Measurements from ENCODE around the gene DACH1.

DNA sequence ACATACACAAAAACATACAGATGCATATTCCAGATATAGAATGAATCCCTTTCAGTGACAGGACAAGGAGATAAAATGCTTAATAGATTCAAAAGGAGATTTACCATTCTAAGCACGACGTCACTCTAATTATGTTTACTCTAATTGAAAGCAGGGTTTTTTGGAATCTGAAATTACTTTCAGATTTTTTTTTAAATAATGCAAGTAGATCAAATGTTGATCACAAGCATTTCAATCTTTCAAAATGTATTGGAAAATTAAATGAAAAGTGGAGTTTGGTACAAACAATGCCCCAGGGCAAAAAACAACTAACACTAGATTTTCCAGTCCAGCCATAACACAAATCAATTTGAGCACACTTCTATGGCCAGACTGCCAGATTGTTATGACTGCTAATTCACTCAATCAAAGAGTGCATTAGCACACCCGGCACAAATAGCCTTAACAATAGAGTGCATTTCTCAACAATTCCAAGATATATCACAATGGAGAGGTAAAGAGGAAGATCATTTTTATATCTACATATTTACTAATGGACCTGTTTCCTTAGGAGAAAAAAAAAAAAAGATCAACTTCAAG is 4.3 kb upstream of the DACH1 start:
- TF ChIP-seq ATF1 (CRISPR knock-in tag; IDR thresholded peaks at IDR 0.05): no peak
- TF ChIP-seq HDAC2 (CRISPR knock-in tag; IDR thresholded peaks at IDR 0.05): no peak
- no peak for TF ChIP-seq NCOA5 (CRISPR knock-in tag; IDR thresholded peaks at IDR 0.05)
- no peak for TF ChIP-seq SOX13 (IDR thresholded peaks at IDR 0.05)
- TF ChIP-seq SOX13 (CRISPR knock-in tag; conservative IDR thresholded peaks at IDR 0.05 in 1 of 2, IDR thresholded peaks at IDR 0.05 in 1 of 2): no peak
- TF ChIP-seq EZH2 (conservative IDR thresholded peaks at IDR 0.05; ENCODE audit: low read depth, low read length): no peak
- TF ChIP-seq RAD21 (CRISPR knock-in tag; IDR thresholded peaks at IDR 0.05): no peak
- TF ChIP-seq, protein P1, sequence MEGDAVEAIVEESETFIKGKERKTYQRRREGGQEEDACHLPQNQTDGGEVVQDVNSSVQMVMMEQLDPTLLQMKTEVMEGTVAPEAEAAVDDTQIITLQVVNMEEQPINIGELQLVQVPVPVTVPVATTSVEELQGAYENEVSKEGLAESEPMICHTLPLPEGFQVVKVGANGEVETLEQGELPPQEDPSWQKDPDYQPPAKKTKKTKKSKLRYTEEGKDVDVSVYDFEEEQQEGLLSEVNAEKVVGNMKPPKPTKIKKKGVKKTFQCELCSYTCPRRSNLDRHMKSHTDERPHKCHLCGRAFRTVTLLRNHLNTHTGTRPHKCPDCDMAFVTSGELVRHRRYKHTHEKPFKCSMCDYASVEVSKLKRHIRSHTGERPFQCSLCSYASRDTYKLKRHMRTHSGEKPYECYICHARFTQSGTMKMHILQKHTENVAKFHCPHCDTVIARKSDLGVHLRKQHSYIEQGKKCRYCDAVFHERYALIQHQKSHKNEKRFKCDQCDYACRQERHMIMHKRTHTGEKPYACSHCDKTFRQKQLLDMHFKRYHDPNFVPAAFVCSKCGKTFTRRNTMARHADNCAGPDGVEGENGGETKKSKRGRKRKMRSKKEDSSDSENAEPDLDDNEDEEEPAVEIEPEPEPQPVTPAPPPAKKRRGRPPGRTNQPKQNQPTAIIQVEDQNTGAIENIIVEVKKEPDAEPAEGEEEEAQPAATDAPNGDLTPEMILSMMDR (CRISPR knock-in tag; IDR thresholded peaks at IDR 0.05): no peak
- no peak for TF ChIP-seq CBX2 (IDR thresholded peaks at IDR 0.05; ENCODE audit: low read depth, low read length)
- no peak for TF ChIP-seq CBX2 (CRISPR knock-in tag; IDR thresholded peaks at IDR 0.05; ENCODE audit: low read depth)
- no peak for TF ChIP-seq ZNF879 (CRISPR knock-in tag; IDR thresholded peaks at IDR 0.05)
- no peak for TF ChIP-seq ZNF260 (CRISPR knock-in tag; IDR thresholded peaks at IDR 0.05; ENCODE audit: borderline replicate concordance, low read depth)
- TF ChIP-seq, protein P2, sequence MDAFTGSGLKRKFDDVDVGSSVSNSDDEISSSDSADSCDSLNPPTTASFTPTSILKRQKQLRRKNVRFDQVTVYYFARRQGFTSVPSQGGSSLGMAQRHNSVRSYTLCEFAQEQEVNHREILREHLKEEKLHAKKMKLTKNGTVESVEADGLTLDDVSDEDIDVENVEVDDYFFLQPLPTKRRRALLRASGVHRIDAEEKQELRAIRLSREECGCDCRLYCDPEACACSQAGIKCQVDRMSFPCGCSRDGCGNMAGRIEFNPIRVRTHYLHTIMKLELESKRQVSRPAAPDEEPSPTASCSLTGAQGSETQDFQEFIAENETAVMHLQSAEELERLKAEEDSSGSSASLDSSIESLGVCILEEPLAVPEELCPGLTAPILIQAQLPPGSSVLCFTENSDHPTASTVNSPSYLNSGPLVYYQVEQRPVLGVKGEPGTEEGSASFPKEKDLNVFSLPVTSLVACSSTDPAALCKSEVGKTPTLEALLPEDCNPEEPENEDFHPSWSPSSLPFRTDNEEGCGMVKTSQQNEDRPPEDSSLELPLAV (CRISPR knock-in tag; conservative IDR thresholded peaks at IDR 0.05; ENCODE audit: low read depth): no peak
- no peak for TF ChIP-seq PAX8 (CRISPR knock-in tag; IDR thresholded peaks at IDR 0.05; ENCODE audit: borderline replicate concordance)
- TF ChIP-seq, protein P3, sequence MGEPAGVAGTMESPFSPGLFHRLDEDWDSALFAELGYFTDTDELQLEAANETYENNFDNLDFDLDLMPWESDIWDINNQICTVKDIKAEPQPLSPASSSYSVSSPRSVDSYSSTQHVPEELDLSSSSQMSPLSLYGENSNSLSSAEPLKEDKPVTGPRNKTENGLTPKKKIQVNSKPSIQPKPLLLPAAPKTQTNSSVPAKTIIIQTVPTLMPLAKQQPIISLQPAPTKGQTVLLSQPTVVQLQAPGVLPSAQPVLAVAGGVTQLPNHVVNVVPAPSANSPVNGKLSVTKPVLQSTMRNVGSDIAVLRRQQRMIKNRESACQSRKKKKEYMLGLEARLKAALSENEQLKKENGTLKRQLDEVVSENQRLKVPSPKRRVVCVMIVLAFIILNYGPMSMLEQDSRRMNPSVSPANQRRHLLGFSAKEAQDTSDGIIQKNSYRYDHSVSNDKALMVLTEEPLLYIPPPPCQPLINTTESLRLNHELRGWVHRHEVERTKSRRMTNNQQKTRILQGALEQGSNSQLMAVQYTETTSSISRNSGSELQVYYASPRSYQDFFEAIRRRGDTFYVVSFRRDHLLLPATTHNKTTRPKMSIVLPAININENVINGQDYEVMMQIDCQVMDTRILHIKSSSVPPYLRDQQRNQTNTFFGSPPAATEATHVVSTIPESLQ (CRISPR knock-in tag; conservative IDR thresholded peaks at IDR 0.05): no peak

Measured in HepG2 (cell line).